ENCODE data around the gene PTCH2. TPM values are rescaled to one million over a fixed set of nuclear protein-coding genes. Genes with fewer than 3 reads are reported as not detected.

PTCH2 gene
- total and polyA plus RNA-seq, 2 of the 13 experiments (the other 11 are each of a cell fraction or from before 2014, with no cell fraction given), result 0.60 to 1.5 TPM

- TF ChIP-seq, protein P1, sequence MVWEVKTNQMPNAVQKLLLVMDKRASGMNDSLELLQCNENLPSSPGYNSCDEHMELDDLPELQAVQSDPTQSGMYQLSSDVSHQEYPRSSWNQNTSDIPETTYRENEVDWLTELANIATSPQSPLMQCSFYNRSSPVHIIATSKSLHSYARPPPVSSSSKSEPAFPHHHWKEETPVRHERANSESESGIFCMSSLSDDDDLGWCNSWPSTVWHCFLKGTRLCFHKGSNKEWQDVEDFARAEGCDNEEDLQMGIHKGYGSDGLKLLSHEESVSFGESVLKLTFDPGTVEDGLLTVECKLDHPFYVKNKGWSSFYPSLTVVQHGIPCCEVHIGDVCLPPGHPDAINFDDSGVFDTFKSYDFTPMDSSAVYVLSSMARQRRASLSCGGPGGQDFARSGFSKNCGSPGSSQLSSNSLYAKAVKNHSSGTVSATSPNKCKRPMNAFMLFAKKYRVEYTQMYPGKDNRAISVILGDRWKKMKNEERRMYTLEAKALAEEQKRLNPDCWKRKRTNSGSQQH (CRISPR knock-in tag; IDR thresholded peaks at IDR 0.05; ENCODE audit: low read depth), result no peak
- TF ChIP-seq ZNF101 (CRISPR knock-in tag; IDR thresholded peaks at IDR 0.05; ENCODE audit: borderline replicate concordance, low read depth), result no peak
- TF ChIP-seq, protein P2, sequence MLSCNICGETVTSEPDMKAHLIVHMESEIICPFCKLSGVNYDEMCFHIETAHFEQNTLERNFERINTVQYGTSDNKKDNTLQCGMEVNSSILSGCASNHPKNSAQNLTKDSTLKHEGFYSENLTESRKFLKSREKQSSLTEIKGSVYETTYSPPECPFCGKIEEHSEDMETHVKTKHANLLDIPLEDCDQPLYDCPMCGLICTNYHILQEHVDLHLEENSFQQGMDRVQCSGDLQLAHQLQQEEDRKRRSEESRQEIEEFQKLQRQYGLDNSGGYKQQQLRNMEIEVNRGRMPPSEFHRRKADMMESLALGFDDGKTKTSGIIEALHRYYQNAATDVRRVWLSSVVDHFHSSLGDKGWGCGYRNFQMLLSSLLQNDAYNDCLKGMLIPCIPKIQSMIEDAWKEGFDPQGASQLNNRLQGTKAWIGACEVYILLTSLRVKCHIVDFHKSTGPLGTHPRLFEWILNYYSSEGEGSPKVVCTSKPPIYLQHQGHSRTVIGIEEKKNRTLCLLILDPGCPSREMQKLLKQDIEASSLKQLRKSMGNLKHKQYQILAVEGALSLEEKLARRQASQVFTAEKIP (CRISPR knock-in tag; IDR thresholded peaks at IDR 0.05; ENCODE audit: borderline replicate concordance), result no peak
- TF ChIP-seq ZNF558 (CRISPR knock-in tag; IDR thresholded peaks at IDR 0.05; ENCODE audit: borderline replicate concordance), result 0 out of 2 replicates have a peak, but pooled peaks have one; percentile 19
- TF ChIP-seq HMG20B (CRISPR knock-in tag; conservative IDR thresholded peaks at IDR 0.05), result no peak
- 0 out of 2 replicates have a peak, but pooled peaks have one; percentile 5 for TF ChIP-seq SSRP1 (CRISPR knock-in tag; IDR thresholded peaks at IDR 0.05)
- TF ChIP-seq, protein P3, sequence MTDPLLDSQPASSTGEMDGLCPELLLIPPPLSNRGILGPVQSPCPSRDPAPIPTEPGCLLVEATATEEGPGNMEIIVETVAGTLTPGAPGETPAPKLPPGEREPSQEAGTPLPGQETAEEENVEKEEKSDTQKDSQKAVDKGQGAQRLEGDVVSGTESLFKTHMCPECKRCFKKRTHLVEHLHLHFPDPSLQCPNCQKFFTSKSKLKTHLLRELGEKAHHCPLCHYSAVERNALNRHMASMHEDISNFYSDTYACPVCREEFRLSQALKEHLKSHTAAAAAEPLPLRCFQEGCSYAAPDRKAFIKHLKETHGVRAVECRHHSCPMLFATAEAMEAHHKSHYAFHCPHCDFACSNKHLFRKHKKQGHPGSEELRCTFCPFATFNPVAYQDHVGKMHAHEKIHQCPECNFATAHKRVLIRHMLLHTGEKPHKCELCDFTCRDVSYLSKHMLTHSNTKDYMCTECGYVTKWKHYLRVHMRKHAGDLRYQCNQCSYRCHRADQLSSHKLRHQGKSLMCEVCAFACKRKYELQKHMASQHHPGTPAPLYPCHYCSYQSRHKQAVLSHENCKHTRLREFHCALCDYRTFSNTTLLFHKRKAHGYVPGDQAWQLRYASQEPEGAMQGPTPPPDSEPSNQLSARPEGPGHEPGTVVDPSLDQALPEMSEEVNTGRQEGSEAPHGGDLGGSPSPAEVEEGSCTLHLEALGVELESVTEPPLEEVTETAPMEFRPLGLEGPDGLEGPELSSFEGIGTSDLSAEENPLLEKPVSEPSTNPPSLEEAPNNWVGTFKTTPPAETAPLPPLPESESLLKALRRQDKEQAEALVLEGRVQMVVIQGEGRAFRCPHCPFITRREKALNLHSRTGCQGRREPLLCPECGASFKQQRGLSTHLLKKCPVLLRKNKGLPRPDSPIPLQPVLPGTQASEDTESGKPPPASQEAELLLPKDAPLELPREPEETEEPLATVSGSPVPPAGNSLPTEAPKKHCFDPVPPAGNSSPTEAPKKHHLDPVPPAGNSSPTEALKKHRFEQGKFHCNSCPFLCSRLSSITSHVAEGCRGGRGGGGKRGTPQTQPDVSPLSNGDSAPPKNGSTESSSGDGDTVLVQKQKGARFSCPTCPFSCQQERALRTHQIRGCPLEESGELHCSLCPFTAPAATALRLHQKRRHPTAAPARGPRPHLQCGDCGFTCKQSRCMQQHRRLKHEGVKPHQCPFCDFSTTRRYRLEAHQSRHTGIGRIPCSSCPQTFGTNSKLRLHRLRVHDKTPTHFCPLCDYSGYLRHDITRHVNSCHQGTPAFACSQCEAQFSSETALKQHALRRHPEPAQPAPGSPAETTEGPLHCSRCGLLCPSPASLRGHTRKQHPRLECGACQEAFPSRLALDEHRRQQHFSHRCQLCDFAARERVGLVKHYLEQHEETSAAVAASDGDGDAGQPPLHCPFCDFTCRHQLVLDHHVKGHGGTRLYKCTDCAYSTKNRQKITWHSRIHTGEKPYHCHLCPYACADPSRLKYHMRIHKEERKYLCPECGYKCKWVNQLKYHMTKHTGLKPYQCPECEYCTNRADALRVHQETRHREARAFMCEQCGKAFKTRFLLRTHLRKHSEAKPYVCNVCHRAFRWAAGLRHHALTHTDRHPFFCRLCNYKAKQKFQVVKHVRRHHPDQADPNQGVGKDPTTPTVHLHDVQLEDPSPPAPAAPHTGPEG (CRISPR knock-in tag; IDR thresholded peaks at IDR 0.05), result no peak
- no peak for TF ChIP-seq ZNF704 (CRISPR knock-in tag; IDR thresholded peaks at IDR 0.05; ENCODE audit: borderline replicate concordance)
- TF ChIP-seq WIZ (CRISPR knock-in tag; IDR thresholded peaks at IDR 0.05), result no peak
- no peak for TF ChIP-seq TOPORS (CRISPR knock-in tag; IDR thresholded peaks at IDR 0.05)
- TF ChIP-seq ZNF451 (CRISPR knock-in tag; IDR thresholded peaks at IDR 0.05), result no peak
- no peak for TF ChIP-seq PAWR (CRISPR knock-in tag; IDR thresholded peaks at IDR 0.05; ENCODE audit: borderline replicate concordance)
- no peak for TF ChIP-seq ZNF430 (CRISPR knock-in tag; IDR thresholded peaks at IDR 0.05)
- TF ChIP-seq ZSCAN22 (CRISPR knock-in tag; IDR thresholded peaks at IDR 0.05), result no peak
- TF ChIP-seq ETV6 (CRISPR knock-in tag; conservative IDR thresholded peaks at IDR 0.05), result 0 out of 2 replicates have a peak, but pooled peaks have one; percentile 44
- no peak for TF ChIP-seq GPBP1L1 (CRISPR knock-in tag; IDR thresholded peaks at IDR 0.05)
- TF ChIP-seq, protein P4, sequence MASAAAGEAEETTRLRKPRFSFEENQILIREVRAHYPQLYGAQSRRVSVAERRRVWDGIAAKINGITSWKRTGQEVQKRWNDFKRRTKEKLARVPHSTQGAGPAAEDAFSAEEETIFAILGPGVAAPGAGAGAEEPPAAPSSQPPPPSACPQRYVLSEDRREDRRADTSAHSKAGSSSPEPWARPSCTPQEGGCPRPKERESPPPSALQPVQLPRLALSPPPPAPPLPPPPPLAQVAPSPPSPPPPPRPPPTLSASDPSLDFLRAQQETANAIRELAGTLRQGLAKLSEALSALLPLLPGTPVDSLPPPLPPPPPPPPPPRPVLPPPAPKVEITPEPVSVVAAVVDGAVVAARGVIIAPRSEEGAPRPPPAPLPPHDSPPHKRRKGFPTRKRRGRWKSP (CRISPR knock-in tag; IDR thresholded peaks at IDR 0.05), result peak; percentile 35; the same call in 1 of the 2 replicates
- TF ChIP-seq ZNF790 (CRISPR knock-in tag; IDR thresholded peaks at IDR 0.05; ENCODE audit: borderline replicate concordance), result no peak
Measured at GRCh38 chr1:44776730-44777068, 66.4 kb downstream of the PTCH2 start (continued).

Data from HepG2 (cell line).